Vagina (tissue), 2 donors: ENCODE results near the gene GATD1. TPM values are rescaled to one million over a fixed set of nuclear protein-coding genes. Genes with fewer than 3 reads are reported as not detected.

Experiments
- DNase-seq, 2 donors: peaks; one replicate each; pipeline ENCODE4 v3.0.0-alpha.2; 2017; ENCODE audit errors: extremely low spot score in 2 of 2
- H3K27ac ChIP-seq: fragments of 200-600 bp; sonication (generic); one replicate; pipeline ENCODE4 v1.5.1; 2019
- H3K27me3 ChIP-seq: fragments of 200-600 bp; sonication (generic); one replicate; pipeline ENCODE4 v1.5.1; 2019
- H3K36me3 ChIP-seq, 2 donors: fragments of 200-600 bp; sonication (generic); one replicate each; pipeline ENCODE4 v1.5.1; 2017 to 2019
- H3K4me1 ChIP-seq: fragments of 200-600 bp; sonication (generic); one replicate; pipeline ENCODE4 v1.5.1; 2019
- H3K4me3 ChIP-seq, 2 donors: fragments of 200-600 bp; sonication (generic); 1 replicate in 1 of 2; 2 replicates in 1 of 2; pipeline ENCODE4 v1.5.1; 2016 to 2019
- H3K9me3 ChIP-seq: fragments of 200-600 bp; sonication (generic); one replicate; pipeline ENCODE4 v1.5.1; 2019
- CTCF ChIP-seq, 3 experiments: fragments of 450-650 bp in 2 of 3; fragments of 200-600 bp in 1 of 3; sonication (generic) in 1 of 3; IDR thresholded peaks; one replicate each; pipeline ENCODE4 v1.5.1; 2017 to 2019; ENCODE audit warnings: antibody characterized with exemption in 3 of 3, mild to moderate bottlenecking in 2 of 3, moderate library complexity in 2 of 3
- POLR2A ChIP-seq, 2 donors: fragments of 450-650 bp; IDR thresholded peaks; one replicate each; pipeline ENCODE4 v1.6.1; 2017; ENCODE audit warnings: antibody characterized with exemption in 2 of 2, mild to moderate bottlenecking in 2 of 2, moderate library complexity in 2 of 2
- POLR2AphosphoS5 ChIP-seq, 2 donors: sonication (generic); formaldehyde crosslinking; IDR thresholded peaks; one replicate each; pipeline ENCODE4 v1.9.0; 2017; ENCODE audit warnings: antibody characterized with exemption in 2 of 2, mild to moderate bottlenecking in 2 of 2, low read depth in 1 of 2; ENCODE audit not compliant: insufficient read depth in 1 of 2
- intact Hi-C: fragments of 100-400 bp; cut with DNase I; formaldehyde crosslinking; loops from one replicate; pipeline ENCODE4 v1.15.1; 2023
- total RNA-seq: library from RNA; depleted of rRNA; stranded (reverse); fragments of >200 nt; gene quantifications from one replicate; pipeline ENCODE4 v1.2.3, GENCODE V29; 2016

Gene GATD1
- total RNA-seq, 1 donor from 2014 or later: 33.4 TPM

GRCh38 chr11:794766-795633, 17.7 kb upstream of the GATD1 start:
- no peak for DNase-seq
- intact Hi-C loops: no loop called here
- Histone ChIP-seq H3K9me3 (no peaks in the 10 kb centered on the region), H3K27me3 (no peaks in the 10 kb centered on the region), H3K4me1 (peaks cover 45% of the 10 kb centered on the region), H3K27ac (peak overlapping the region; percentile 87), H3K4me3 (peak overlapping the region; percentile 65 to 97), H3K36me3 (peaks cover 0 to 3% of the 10 kb centered on the region in 2 donors)
- no peak for TF ChIP-seq POLR2AphosphoS5 (IDR thresholded peaks at IDR 0.05; ENCODE audit: insufficient read depth in 1 of 2, low read depth in 1 of 2)
- no peak for TF ChIP-seq POLR2A (IDR thresholded peaks at IDR 0.05)
- TF ChIP-seq CTCF (IDR thresholded peaks at IDR 0.05): no peak

- DNase-seq: no peak
- no peaks in the 10 kb centered on the region for H3K27me3 ChIP-seq
- no peak overlapping the region for H3K4me3 ChIP-seq
- H3K36me3 ChIP-seq: no peaks in the 10 kb centered on the region
- peaks cover 50% of the 10 kb centered on the region for H3K4me1 ChIP-seq
- H3K9me3 ChIP-seq: no peaks in the 10 kb centered on the region
- intact Hi-C loops: no loop called here
- H3K27ac ChIP-seq: no peak overlapping the region
- TF ChIP-seq POLR2AphosphoS5 (IDR thresholded peaks at IDR 0.05; ENCODE audit: insufficient read depth in 1 of 2, low read depth in 1 of 2) (no peak), POLR2A (IDR thresholded peaks at IDR 0.05) (no peak), CTCF (IDR thresholded peaks at IDR 0.05) (no peak)
Observed at GRCh38 chr11:794013-794765, 16.9 kb upstream of the GATD1 start.

DNA sequence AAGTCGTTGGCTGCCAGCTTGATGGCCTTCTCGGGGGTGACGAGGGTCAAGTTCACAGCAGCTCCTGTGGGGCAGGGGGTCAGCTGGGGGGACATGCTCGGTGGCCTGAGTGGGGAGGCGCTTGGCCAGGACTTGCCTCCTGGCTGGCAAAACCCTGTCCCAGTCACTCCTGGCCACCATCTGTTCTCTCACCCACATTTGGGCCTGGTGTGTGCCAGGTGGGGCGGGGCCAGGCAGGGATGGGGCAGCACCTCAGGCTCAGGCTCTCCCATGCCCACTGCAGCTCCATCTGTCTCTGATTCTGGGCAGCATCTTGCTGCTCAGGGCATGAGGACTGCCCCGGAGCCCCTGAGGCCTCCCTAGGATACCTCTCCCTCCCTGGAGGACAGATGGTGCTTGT, 16.3 kb upstream of the GATD1 start:
- H3K27ac ChIP-seq: no peak overlapping the region
- no peaks in the 10 kb centered on the region for H3K27me3 ChIP-seq
- intact Hi-C loops: no loop called here
- no peaks in the 10 kb centered on the region for H3K9me3 ChIP-seq
- no peak for TF ChIP-seq POLR2A (IDR thresholded peaks at IDR 0.05)
- no peak for TF ChIP-seq POLR2AphosphoS5 (IDR thresholded peaks at IDR 0.05; ENCODE audit: insufficient read depth in 1 of 2, low read depth in 1 of 2)
- no peak for TF ChIP-seq CTCF (IDR thresholded peaks at IDR 0.05)
- no peaks in the 10 kb centered on the region for H3K36me3 ChIP-seq
- peaks cover 48% of the 10 kb centered on the region for H3K4me1 ChIP-seq
- H3K4me3 ChIP-seq: no peak overlapping the region
- DNase-seq: no peak

- intact Hi-C loops: no loop called here
- Histone ChIP-seq H3K36me3 (no peaks in the 10 kb centered on the region), H3K4me3 (no peak overlapping the region), H3K27me3 (no peaks in the 10 kb centered on the region), H3K27ac (no peak overlapping the region), H3K4me1 (peaks cover 44% of the 10 kb centered on the region), H3K9me3 (no peaks in the 10 kb centered on the region)
- TF ChIP-seq POLR2A (IDR thresholded peaks at IDR 0.05) (no peak), CTCF (IDR thresholded peaks at IDR 0.05) (no peak), POLR2AphosphoS5 (IDR thresholded peaks at IDR 0.05; ENCODE audit: insufficient read depth in 1 of 2, low read depth in 1 of 2) (no peak)
- no peak for DNase-seq
Observed at GRCh38 chr11:792873-793272, 15.6 kb upstream of the GATD1 start.

DNA sequence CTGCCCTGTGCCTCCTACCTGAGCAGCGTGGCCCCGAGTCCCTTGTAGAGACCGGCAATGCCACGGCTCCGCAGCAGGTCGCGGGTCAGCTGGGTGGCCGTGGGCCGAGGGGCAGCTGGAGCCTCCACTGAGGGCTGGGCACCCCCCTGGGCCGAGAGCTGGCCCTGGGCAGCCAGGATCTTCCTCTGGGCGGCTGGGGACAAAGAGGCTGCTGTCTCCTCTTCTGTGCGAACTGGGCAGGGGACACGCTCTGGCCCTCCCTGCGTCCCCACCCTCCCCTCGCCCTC, 15.2 kb upstream of the GATD1 start:
- H3K9me3 ChIP-seq: no peaks in the 10 kb centered on the region
- H3K27me3 ChIP-seq: no peaks in the 10 kb centered on the region
- H3K4me1 ChIP-seq: peaks cover 44% of the 10 kb centered on the region
- no peaks in the 10 kb centered on the region for H3K36me3 ChIP-seq
- intact Hi-C loops: no loop called here
- no peak overlapping the region for H3K27ac ChIP-seq
- H3K4me3 ChIP-seq: no peak overlapping the region
- DNase-seq: no peak
- TF ChIP-seq POLR2AphosphoS5 (IDR thresholded peaks at IDR 0.05; ENCODE audit: insufficient read depth in 1 of 2, low read depth in 1 of 2) (no peak), CTCF (IDR thresholded peaks at IDR 0.05) (no peak), POLR2A (IDR thresholded peaks at IDR 0.05) (no peak)
